SH-SY5Y (cell line): ENCODE measurements around the gene CLSTN2.

ENCODE experiments used
- GATA2 ChIP-seq: IDR thresholded peaks from 2 replicates; pipeline ENCODE4 v1.6.1; 2011; ENCODE audit warnings: mild to moderate bottlenecking, low read depth, low read length
- GATA3 ChIP-seq: IDR thresholded peaks from 2 replicates; pipeline ENCODE4 v1.6.1; 2011; ENCODE audit warnings: low read depth, mild to moderate bottlenecking, low read length, moderate library complexity

CLSTN2 gene

GRCh38 chr3:140467104-140467577 lies 532.2 kb downstream of the CLSTN2 start:
- TF ChIP-seq GATA3 = no peak
- no peak for TF ChIP-seq GATA2

- TF ChIP-seq GATA2 (no peak), GATA3 (no peak)
Observed at GRCh38 chr3:140467796-140468315, 532.9 kb downstream of the CLSTN2 start.

GRCh38 chr3:140468407-140468806 lies 533.4 kb downstream of the CLSTN2 start:
- TF ChIP-seq GATA2 (no peak), GATA3 (no peak)

- TF ChIP-seq GATA2 (no peak), GATA3 (no peak)
Observed at GRCh38 chr3:140469491-140469890, 534.5 kb downstream of the CLSTN2 start.

- no peak for TF ChIP-seq GATA3
- TF ChIP-seq GATA2 = no peak
Observed at GRCh38 chr3:140470211-140470610, 535.2 kb downstream of the CLSTN2 start.

GRCh38 chr3:140470962-140471361 lies 536.0 kb downstream of the CLSTN2 start:
- no peak for TF ChIP-seq GATA3
- TF ChIP-seq GATA2 = no peak

GRCh38 chr3:140472306-140473020 lies 537.5 kb downstream of the CLSTN2 start:
- no peak for TF ChIP-seq GATA2
- TF ChIP-seq GATA3 = no peak

DNA sequence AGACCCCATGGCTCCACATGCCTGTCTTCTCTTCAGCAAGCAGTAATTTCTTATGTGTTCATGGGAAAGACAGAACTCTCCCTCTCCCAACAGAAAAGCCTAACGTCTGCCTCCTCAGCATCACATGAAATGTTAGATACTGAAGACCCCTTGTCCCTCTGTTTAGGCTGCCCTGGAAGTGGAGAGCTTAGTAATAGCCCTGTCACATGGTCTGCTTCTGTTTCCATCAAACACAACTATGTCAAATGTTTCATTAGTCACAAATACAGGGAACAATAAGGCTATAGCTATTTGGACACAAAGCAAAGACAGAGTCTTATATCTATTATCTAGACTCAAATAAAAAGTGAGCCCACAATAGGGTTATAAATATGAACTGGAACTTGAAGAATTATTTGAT lies 552.6 kb downstream of the CLSTN2 start:
- TF ChIP-seq GATA3 (no peak), GATA2 (no peak)

- no peak for TF ChIP-seq GATA2
- TF ChIP-seq GATA3 = no peak
Observed at GRCh38 chr3:140493271-140493670, 558.3 kb downstream of the CLSTN2 start.

DNA sequence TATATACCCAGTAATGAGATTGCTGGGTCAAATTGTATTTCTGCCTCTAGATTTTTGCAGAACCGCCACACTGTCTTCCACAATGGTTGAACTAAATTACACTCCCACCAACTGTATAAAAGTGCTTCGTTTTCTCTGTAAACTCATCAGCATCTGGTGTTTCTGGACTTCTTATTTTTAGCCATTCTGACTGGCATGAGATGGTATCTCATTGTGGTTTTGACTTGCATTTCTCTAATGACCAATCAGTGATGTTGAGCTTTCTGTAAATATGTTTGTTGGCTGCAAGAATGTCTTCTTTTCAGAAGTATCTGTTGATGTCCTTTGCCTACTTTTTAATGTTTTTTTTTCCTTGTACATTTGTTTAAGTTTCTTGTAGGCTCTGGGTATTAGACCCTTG lies 560.0 kb downstream of the CLSTN2 start:
- no peak for TF ChIP-seq GATA3
- no peak for TF ChIP-seq GATA2

DNA sequence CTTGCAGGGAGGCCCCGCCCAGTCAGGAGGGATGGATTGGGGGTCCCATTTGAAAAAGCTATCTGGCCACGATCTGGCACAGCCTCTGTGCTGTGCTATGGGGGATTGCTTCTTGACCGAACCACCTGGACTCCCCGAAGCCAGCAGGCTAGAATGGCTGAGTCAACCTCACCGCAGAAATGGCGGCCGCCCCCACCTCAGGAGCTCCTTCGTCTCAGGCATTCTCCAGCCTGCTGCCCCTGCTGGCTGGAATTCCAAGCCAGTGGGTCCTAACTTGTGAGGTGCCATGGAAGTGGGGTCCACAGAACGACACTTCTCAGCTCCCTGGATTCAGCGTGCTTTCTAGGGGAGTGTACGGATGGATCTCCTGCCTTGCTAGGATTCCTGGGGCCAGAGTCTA lies 562.3 kb downstream of the CLSTN2 start:
- no peak for TF ChIP-seq GATA2
- no peak for TF ChIP-seq GATA3

GRCh38 chr3:140499114-140499757 lies 564.3 kb downstream of the CLSTN2 start:
- no peak for TF ChIP-seq GATA3
- TF ChIP-seq GATA2 = no peak

DNA sequence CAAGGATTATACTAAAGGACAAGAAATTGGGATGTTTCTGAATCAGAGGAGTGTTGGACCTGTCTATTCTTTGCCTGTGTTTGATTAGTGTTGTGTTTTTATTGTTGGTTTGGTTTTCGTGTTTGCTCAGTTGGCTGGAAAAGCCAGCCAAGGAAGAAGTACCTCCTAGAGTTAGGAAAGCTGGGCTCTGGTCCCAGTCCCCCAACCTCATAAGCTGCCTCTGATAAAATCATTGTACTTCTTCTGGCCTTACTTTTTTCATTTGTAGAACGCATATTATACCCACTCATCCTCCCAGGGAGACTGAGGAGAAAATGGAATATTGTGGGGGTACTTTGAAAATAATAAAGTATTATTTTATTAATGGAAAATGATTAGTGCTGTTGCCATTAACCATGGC lies 565.5 kb downstream of the CLSTN2 start:
- TF ChIP-seq GATA3 (no peak), GATA2 (no peak)

GRCh38 chr3:140501061-140501769 lies 566.2 kb downstream of the CLSTN2 start:
- no peak for TF ChIP-seq GATA3
- no peak for TF ChIP-seq GATA2

DNA sequence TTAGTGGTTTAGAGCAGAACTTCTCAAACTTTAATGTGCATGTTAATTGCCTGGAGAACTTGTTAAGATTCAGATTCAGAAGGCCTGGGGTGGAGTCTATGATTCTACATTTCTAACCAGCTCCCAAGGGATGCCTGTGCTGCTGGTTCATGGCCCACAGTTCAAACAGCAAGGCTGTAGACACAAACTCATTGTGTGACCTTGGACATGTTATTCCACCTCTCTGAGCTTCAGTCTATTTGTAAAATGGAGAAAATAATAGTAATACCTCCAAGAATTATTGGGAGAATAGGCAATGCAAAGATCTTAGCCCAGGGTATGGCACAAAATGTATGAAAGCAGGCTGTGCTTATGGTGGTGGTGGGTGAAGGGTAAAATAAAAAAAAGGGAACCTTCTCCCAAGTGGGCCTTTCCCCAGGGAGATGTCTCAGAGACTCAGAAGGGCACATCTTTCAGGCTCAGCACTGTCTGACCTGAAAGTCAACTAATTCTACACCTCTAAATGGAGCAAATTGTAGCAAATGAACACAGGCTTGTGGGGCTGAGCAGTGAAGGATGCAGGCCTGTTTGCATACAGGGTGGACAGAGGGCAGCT lies 566.9 kb downstream of the CLSTN2 start:
- TF ChIP-seq GATA2 = no peak
- no peak for TF ChIP-seq GATA3
